NB4 (cell line): Measurements from ENCODE around the gene TRPM6.

Source experiments
- DNase-seq: peaks from one replicate; pipeline ENCODE4 v3.0.0; 2010; ENCODE audit warnings: low read depth
- H3K4me3 ChIP-seq: one replicate; pipeline ENCODE4 v1.5.1; 2011; ENCODE audit warnings: mild to moderate bottlenecking, low read depth, low read length, moderate library complexity
- CTCF ChIP-seq: IDR thresholded peaks from one replicate; pipeline ENCODE4 v1.5.1; 2012; ENCODE audit warnings: low read depth, low read length
- MYC ChIP-seq: IDR thresholded peaks from 2 replicates; pipeline ENCODE4 v1.6.1; 2011; ENCODE audit warnings: low read depth, low read length
- POLR2A ChIP-seq: IDR thresholded peaks from 2 replicates; pipeline ENCODE4 v1.6.1; 2011; ENCODE audit warnings: mild to moderate bottlenecking; ENCODE audit not compliant: insufficient read length; ENCODE audit errors: extremely low read depth
- TF ChIP-seq, protein P1 (sequence below): IDR thresholded peaks from 2 replicates; pipeline ENCODE4 v1.6.1; 2011; ENCODE audit warnings: low read depth, low read length

Gene TRPM6

DNA sequence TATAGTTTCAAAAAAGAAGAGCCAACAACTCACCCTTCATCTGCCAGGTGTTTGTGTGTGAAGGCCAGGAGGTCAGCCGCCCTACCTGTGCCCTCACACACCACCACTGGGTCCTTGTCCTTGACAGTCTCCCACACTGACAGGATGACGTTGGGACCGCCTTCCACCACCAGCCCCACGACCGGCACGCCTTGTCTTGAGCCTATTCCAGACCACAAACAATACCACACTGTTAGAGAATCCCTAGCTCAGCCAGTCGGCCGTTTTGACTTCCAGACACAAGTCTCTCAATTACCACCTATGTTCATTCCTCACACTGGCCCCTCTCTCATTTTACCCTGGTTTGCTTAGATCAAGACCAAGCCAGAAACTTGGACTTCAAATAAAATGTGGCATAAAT lies 66.1 kb downstream of the TRPM6 start:
- no peak for TF ChIP-seq MYC
- no peak for TF ChIP-seq POLR2A
- TF ChIP-seq, protein P1, sequence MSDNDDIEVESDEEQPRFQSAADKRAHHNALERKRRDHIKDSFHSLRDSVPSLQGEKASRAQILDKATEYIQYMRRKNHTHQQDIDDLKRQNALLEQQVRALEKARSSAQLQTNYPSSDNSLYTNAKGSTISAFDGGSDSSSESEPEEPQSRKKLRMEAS, result no peak
- no peak for TF ChIP-seq CTCF
- no peak overlapping the region for H3K4me3 ChIP-seq
- no peak for DNase-seq

DNA sequence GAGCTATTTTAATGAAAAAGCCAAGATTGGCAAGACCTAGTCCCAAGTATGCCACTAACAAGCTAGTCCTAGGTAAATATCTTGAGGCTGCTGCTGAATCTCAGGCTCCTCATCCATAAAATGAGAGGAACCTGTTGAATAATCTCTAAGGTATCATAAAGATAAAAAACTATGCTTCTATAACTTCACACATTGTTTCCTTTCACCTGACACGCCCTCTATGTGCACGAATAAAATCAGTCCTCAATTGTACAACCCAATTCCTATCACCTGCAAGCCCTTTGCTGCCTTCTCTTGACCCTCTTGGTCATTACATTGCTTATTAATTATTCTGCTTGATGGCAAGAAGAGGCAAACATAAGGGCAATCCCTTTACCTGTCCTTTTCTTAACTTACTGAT lies 69.9 kb downstream of the TRPM6 start:
- DNase-seq, result no peak
- TF ChIP-seq CTCF (no peak), POLR2A (no peak), MYC (no peak)
- TF ChIP-seq, protein P1, result no peak
- H3K4me3 ChIP-seq, result no peak overlapping the region

GRCh38 chr9:74817281-74817810 lies 70.4 kb downstream of the TRPM6 start:
- TF ChIP-seq CTCF, result no peak
- TF ChIP-seq POLR2A, result no peak
- TF ChIP-seq MYC, result no peak
- TF ChIP-seq, protein P1, result no peak
- H3K4me3 ChIP-seq, result no peak overlapping the region

DNA sequence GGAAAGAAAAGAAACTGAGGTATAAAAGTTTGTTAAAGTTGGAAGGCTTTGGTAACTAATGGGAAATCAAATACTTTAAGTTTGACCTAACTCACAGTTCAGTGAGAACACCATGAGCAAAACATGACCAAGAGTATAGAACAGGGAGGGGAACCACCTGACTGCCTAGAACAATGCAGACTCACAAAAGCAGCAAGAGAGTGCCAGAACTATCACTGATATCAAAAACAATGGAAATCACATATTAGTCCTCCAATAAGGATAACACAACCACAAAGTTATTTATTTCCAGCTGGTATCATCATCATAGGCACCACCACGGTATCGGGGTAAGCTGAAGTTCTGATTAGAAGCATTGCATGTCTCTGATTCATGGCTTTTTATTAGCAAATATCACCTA lies 77.5 kb downstream of the TRPM6 start:
- TF ChIP-seq, protein P1, result no peak
- TF ChIP-seq CTCF, result no peak
- TF ChIP-seq POLR2A, result no peak
- TF ChIP-seq MYC, result no peak
- no peak overlapping the region for H3K4me3 ChIP-seq
- DNase-seq, result no peak

More at GRCh38 chr9:74817281-74817810, 70.4 kb downstream of the TRPM6 start:
- DNase-seq, result no peak

GRCh38 chr9:74804018-74804385 lies 83.7 kb downstream of the TRPM6 start:
- TF ChIP-seq CTCF (no peak), MYC (no peak), POLR2A (no peak)
- TF ChIP-seq, protein P1, result no peak
- H3K4me3 ChIP-seq, result no peak overlapping the region
- no peak for DNase-seq
